Measurements from ENCODE around the gene MYO10. TPM values are rescaled to one million over a fixed set of nuclear protein-coding genes. Genes with fewer than 3 reads are reported as not detected.

Gene MYO10
- total and polyA plus RNA-seq, 2 of the 8 experiments (the other 6 are each of a cell fraction or from before 2014, with no cell fraction given): 21.5 to 107 TPM

DNA sequence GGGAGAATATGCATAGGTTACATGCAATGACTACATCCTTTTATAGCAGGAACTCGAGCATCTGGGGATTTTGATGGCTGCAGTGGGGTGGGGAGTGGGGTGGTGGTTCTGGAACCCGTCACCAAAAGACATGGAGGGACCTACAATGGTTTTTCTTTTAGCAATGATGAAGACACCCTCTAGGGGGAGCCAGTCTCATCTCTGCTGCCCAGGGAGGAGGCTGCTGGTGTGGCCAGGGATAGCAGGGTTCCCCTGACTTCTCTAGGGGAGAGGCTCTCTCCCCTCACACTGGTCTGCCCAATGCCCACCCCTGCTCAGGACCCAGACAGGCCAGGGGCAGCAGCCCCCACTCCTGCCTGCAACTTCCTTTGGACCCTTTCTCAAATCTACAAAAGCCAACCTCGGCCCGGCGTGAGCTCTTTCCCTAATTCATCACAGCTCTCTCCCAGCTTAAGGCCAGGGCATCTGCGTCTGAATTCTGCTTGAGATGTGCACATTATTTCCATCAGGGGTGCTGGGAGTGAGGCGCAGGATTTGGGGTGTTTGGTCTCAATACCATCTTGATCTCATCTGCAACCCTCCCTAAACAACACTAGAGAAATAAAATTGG lies 245.7 kb downstream of the MYO10 start:
- no peak overlapping the region for H2BK20ac ChIP-seq (ENCODE audit: low read length)
- no peak overlapping the region for H2AK5ac ChIP-seq (ENCODE audit: low read depth, low read length)
- H3K14ac ChIP-seq (ENCODE audit: insufficient read length): no peak overlapping the region
- WGBS, 2 experiments (ENCODE audit: extremely low coverage in 1 of 2, insufficient coverage in 1 of 2, insufficient read length in 1 of 2, insufficient replicate concordance in 2 of 2, low coverage in 1 of 2, low lambda C conversion rate in 2 of 2, missing lambda C conversion rate in 1 of 2): 78% methylated on average over 7 of the region's 7 CpGs; no CpG with 5 or more reads in 1 of the 2 experiments
- no peaks in the 10 kb centered on the region; the same call in 1 of the 2 replicates for H3K79me1 ChIP-seq (ENCODE audit: low read depth, low read length)
- H3K9me3 ChIP-seq (ENCODE audit: insufficient read depth in 2 of 2, low read depth in 1 of 2, low read length in 1 of 2): no peaks in the 10 kb centered on the region
- H4K5ac ChIP-seq (ENCODE audit: insufficient read length, low read depth, low read length): no peak overlapping the region
- no peak overlapping the region for H3K18ac ChIP-seq (ENCODE audit: extremely low read depth, low read length)
- no peak overlapping the region for H4K91ac ChIP-seq (replicated peaks; ENCODE audit: insufficient read length, low read length)
- ChIA-PET CTCF (ENCODE audit: partially characterized antibody) (interaction anchor here (0.6 to 4.4 kb wide), 42 partner anchors 8 to 548 kb away, joined by 3 to 51 read pairs (median 4); no protein-coding TSS in a partner anchor), POLR2A (ENCODE audit: partially characterized antibody) (interaction anchor here (0.9 to 2.0 kb wide), 5 partner anchors 10 to 52 kb away, joined by 3 to 7 read pairs (median 3); no protein-coding TSS in a partner anchor)
- H3K23ac ChIP-seq (ENCODE audit: insufficient read length): no peak overlapping the region
- no peak overlapping the region for H3K9ac ChIP-seq (replicated peaks in 1 of 4; ENCODE audit: extremely low read depth in 1 of 4, low read depth in 3 of 4, low read length in 3 of 4)
- no peak overlapping the region for H2AFZ ChIP-seq (ENCODE audit: low read length)
- H4K20me1 ChIP-seq (replicated peaks in 1 of 2; ENCODE audit: control insufficient read depth in 1 of 2, insufficient read depth in 2 of 2, low read length in 2 of 2): peaks cover 0 to 2% of the 10 kb centered on the region in 2 experiments
- H3K23me2 ChIP-seq (ENCODE audit: low read depth, low read length): no peaks in the 10 kb centered on the region
- no peak overlapping the region for H3K27ac ChIP-seq (ENCODE audit: low read depth, low read length)
- H2BK5ac ChIP-seq (ENCODE audit: low read depth, low read length): no peak overlapping the region
- H3K27me3 ChIP-seq (replicated peaks in 1 of 4; ENCODE audit: control insufficient read depth in 3 of 4, extremely low read depth in 1 of 4, insufficient read depth in 3 of 4, low read length in 3 of 4): no peaks in the 10 kb centered on the region
- no peak overlapping the region for H2BK15ac ChIP-seq (ENCODE audit: low read length)
- no peak overlapping the region for H3K4me2 ChIP-seq (ENCODE audit: insufficient read depth in 1 of 2, low read depth in 2 of 2, low read length in 2 of 2)
- H3K4me1 ChIP-seq (replicated peaks in 1 of 4; ENCODE audit: control insufficient read depth in 3 of 4, insufficient read depth in 4 of 4, low read length in 3 of 4): 0 out of 7 replicates have a peak, but pooled peaks cover 0 to 2% (median 0%) of the 10 kb centered on the region in 4 experiments
- H3K56ac ChIP-seq (replicated peaks; ENCODE audit: insufficient read length, low read depth, low read length): no peak overlapping the region
- DNase-seq (ENCODE audit: low read depth in 1 of 2, low spot score in 2 of 2): peak in 1 of 2 experiments; percentile 66
- no peak overlapping the region for H2BK120ac ChIP-seq (replicated peaks; ENCODE audit: low read depth, low read length)
- H3K4ac ChIP-seq (replicated peaks; ENCODE audit: insufficient read length, low read depth, low read length): no peak overlapping the region
- no peak overlapping the region for H4K8ac ChIP-seq (ENCODE audit: extremely low read depth, insufficient read depth, low read length)
- peaks cover 36 to 92% (median 63%) of the 10 kb centered on the region in 4 experiments for H3K36me3 ChIP-seq (ENCODE audit: control insufficient read depth in 2 of 4, insufficient read depth in 4 of 4, low read length in 3 of 4)
- no peak overlapping the region for H3K4me3 ChIP-seq (ENCODE audit: extremely low read depth in 1 of 4, insufficient read depth in 2 of 4, low read depth in 3 of 4, low read length in 4 of 4)
- H3K79me2 ChIP-seq (ENCODE audit: control insufficient read depth in 1 of 2, insufficient read depth in 2 of 2, low read length in 2 of 2): peaks cover 0 to 40% of the 10 kb centered on the region in 2 experiments; a peak in 2 of 4 replicates
- no peak for FAIRE-seq
- no peak overlapping the region for H2BK12ac ChIP-seq (ENCODE audit: low read depth, low read length)
- TF ChIP-seq, protein P1, sequence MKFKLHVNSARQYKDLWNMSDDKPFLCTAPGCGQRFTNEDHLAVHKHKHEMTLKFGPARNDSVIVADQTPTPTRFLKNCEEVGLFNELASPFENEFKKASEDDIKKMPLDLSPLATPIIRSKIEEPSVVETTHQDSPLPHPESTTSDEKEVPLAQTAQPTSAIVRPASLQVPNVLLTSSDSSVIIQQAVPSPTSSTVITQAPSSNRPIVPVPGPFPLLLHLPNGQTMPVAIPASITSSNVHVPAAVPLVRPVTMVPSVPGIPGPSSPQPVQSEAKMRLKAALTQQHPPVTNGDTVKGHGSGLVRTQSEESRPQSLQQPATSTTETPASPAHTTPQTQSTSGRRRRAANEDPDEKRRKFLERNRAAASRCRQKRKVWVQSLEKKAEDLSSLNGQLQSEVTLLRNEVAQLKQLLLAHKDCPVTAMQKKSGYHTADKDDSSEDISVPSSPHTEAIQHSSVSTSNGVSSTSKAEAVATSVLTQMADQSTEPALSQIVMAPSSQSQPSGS (IDR thresholded peaks at IDR 0.05; ENCODE audit: low read length): no peak
- TF ChIP-seq, protein P2, sequence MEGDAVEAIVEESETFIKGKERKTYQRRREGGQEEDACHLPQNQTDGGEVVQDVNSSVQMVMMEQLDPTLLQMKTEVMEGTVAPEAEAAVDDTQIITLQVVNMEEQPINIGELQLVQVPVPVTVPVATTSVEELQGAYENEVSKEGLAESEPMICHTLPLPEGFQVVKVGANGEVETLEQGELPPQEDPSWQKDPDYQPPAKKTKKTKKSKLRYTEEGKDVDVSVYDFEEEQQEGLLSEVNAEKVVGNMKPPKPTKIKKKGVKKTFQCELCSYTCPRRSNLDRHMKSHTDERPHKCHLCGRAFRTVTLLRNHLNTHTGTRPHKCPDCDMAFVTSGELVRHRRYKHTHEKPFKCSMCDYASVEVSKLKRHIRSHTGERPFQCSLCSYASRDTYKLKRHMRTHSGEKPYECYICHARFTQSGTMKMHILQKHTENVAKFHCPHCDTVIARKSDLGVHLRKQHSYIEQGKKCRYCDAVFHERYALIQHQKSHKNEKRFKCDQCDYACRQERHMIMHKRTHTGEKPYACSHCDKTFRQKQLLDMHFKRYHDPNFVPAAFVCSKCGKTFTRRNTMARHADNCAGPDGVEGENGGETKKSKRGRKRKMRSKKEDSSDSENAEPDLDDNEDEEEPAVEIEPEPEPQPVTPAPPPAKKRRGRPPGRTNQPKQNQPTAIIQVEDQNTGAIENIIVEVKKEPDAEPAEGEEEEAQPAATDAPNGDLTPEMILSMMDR (IDR thresholded peaks at IDR 0.05; ENCODE audit: control extremely low read depth in 1 of 3, insufficient read depth in 1 of 3, low read depth in 1 of 3, low read length in 3 of 3): peak; percentile 71 to 88 (median 81)
- TF ChIP-seq EP300 (IDR thresholded peaks at IDR 0.05; ENCODE audit: borderline replicate concordance in 1 of 2, low read depth in 2 of 2, low read length in 2 of 2) (no peak), JUN (IDR thresholded peaks at IDR 0.05; ENCODE audit: low read depth, low read length) (no peak), RBBP5 (IDR thresholded peaks at IDR 0.05; ENCODE audit: borderline replicate concordance, low read depth, low read length) (no peak), SIX5 (IDR thresholded peaks at IDR 0.05; ENCODE audit: low read depth, low read length) (no peak), RAD21 (IDR thresholded peaks at IDR 0.05 in 1 of 2, conservative IDR thresholded peaks at IDR 0.05 in 1 of 2; ENCODE audit: low read depth in 2 of 2, low read length in 2 of 2) (peak; percentile 73 to 81)
